Measurements from ENCODE around the gene TMA16.

The TMA16 gene

GRCh38 chr4:163565226-163566135, 71.0 kb downstream of the TMA16 start:
- no peak for DNase-seq

- DNase-seq, result no peak
Observed at GRCh38 chr4:163566257-163566796, 71.8 kb downstream of the TMA16 start.

- no peak for DNase-seq
Observed at GRCh38 chr4:163568843-163569242, 74.4 kb downstream of the TMA16 start.

Data from NCI-H2029 treated with DMSO at 0.1 percent for 48 hours (cell line).